Colonic mucosa (tissue), 4 donors: ENCODE results near the gene SELENOO. TPM values are rescaled to one million over a fixed set of nuclear protein-coding genes. Genes with fewer than 3 reads are reported as not detected.

Source experiments
- DNase-seq: peaks from one replicate; pipeline ENCODE4 v3.0.0-alpha.2; 2020
- H3K27ac ChIP-seq: fragments of 200-600 bp; one replicate; pipeline ENCODE4 v1.8.0; 2021
- H3K27me3 ChIP-seq: fragments of 200-600 bp; one replicate; pipeline ENCODE4 v1.8.0; 2021
- H3K36me3 ChIP-seq: fragments of 200-600 bp; one replicate; pipeline ENCODE4 v1.8.0; 2021
- H3K4me1 ChIP-seq: fragments of 200-600 bp; one replicate; pipeline ENCODE4 v1.8.0; 2021; ENCODE audit warnings: mild to moderate bottlenecking
- H3K4me3 ChIP-seq: fragments of 200-600 bp; one replicate; pipeline ENCODE4 v1.8.0; 2021
- H3K9ac ChIP-seq, 2 donors: one replicate each; pipeline ENCODE4 v1.7.0; 2013; ENCODE audit warnings: control low read depth in 2 of 2, low read depth in 2 of 2, low read length in 2 of 2
- H3K9me3 ChIP-seq: fragments of 200-600 bp; one replicate; pipeline ENCODE4 v1.8.0; 2021
- CTCF ChIP-seq: fragments of 200-600 bp; IDR thresholded peaks from one replicate; pipeline ENCODE4 v1.8.0; 2022; ENCODE audit warnings: antibody characterized with exemption, mild to moderate bottlenecking
- intact Hi-C: fragments of 100-400 bp; cut with DNase I; formaldehyde crosslinking; loops from one replicate; pipeline ENCODE4 v1.14.1; 2022
- total RNA-seq, 2 donors: library from RNA; stranded (reverse); fragmentation: NEBNext Ultra II Directional in 1 of 2; extraction: Animal tissue kit (Norgen Biotek cat#: 25700) in 1 of 2; gene quantifications; one replicate each; pipeline ENCODE4 v1.2.1, GENCODE V29; 2021
- donor health status: healthy.
- donor health status: DM: no; HTN: no; CAD: no.
- donor health status: DM: no; HTN: no; CAD: no.

The SELENOO gene
- total RNA-seq, 2 donors from 2014 or later, result 29.1 to 36.9 TPM

DNA sequence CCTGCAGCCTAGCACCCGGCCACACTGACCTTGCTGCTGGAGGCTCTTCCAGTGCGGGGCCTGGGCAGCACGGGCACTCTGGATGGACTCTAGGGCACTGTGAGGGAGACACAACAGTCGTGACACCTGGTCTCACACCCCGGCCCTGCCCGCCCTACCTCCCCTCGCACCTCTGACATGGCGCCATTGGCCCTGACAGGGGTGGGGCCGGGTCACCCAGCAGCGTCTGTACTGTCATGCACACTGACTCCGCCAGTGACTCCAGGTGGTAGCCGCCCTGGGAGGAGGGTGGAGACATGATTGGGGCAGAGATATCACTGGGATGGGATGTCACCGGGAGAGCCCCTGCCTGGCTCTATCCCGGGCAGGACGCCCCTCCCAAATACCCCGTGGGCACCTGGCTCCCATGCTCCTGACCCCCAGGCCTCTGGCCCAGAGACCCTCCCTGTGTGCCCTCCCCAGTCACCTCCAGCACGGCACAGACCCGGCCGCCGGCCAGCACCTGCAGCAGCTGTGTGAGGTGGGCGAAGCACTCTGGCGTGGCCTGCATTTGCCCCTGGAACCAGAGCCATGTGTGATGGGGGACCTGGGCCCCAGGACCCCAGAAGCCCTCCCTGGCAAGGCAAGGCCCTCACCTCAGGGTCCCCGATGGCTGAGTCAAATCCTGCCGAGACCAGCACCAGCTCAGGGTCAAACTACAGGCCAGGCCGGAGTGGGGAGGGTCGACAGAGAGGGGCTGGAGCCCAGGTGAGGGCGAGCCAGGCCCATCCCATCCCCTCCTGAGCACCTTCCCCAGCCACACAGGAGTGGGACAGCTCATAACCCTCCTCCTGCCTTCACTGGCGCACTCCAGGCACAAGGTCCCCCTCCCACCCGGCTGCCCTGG is 47.6 kb downstream of the SELENOO start:
- H3K9me3 ChIP-seq, result no peaks in the 10 kb centered on the region
- H3K9ac ChIP-seq, result no peak overlapping the region
- no peaks in the 10 kb centered on the region for H3K36me3 ChIP-seq
- no peak for DNase-seq
- H3K4me3 ChIP-seq, result no peak overlapping the region
- peaks cover 32% of the 10 kb centered on the region for H3K4me1 ChIP-seq
- H3K27me3 ChIP-seq, result no peaks in the 10 kb centered on the region
- intact Hi-C loops, result no loop called here
- H3K27ac ChIP-seq, result no peak overlapping the region
- no peak for TF ChIP-seq CTCF

- H3K4me1 ChIP-seq, result peaks cover 28% of the 10 kb centered on the region
- DNase-seq, result no peak
- H3K9me3 ChIP-seq, result no peaks in the 10 kb centered on the region
- no peak overlapping the region for H3K27ac ChIP-seq
- peak overlapping the region; percentile 90 for H3K4me3 ChIP-seq
- no peaks in the 10 kb centered on the region for H3K27me3 ChIP-seq
- no peaks in the 10 kb centered on the region for H3K36me3 ChIP-seq
- no peak for TF ChIP-seq CTCF
- intact Hi-C loops, result loop anchor here (5.0 to 10.0 kb wide), 2 partner anchors 93 to 255 kb away; partner anchors contain the start of genes LMF2, NCAPH2 and PPP6R2
- H3K9ac ChIP-seq, result peak overlapping the region in 1 of 2 donors; percentile 91
These were observed 48.8 kb downstream of the SELENOO start for GRCh38 chr22:50249341-50250248.

DNA sequence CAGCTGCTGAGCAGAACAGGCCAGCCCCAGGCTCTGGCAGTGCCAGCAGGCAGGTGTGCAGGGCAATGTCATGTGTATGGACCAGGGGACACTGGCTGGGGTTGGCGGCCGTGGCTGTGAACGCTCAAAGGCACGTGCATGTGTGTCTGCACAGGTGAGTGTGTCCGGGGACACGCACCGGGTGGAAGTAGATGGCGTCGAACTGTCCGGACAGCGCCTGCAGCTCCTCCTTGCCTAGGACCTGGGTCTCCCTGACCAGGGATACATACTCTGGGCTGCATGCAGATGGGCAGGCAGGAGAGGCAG is 49.4 kb downstream of the SELENOO start:
- H3K27ac ChIP-seq, result no peak overlapping the region
- TF ChIP-seq CTCF, result no peak
- H3K27me3 ChIP-seq, result no peaks in the 10 kb centered on the region
- H3K36me3 ChIP-seq, result no peaks in the 10 kb centered on the region
- intact Hi-C loops, result loop anchor here (5.0 to 10.0 kb wide), 2 partner anchors 92 to 255 kb away; partner anchors contain the start of genes LMF2, NCAPH2 and PPP6R2
- no peaks in the 10 kb centered on the region for H3K9me3 ChIP-seq
- no peak for DNase-seq
- peaks cover 28% of the 10 kb centered on the region for H3K4me1 ChIP-seq
- H3K4me3 ChIP-seq, result peak overlapping the region; percentile 90
- peak overlapping the region; percentile 89 to 91 for H3K9ac ChIP-seq

DNA sequence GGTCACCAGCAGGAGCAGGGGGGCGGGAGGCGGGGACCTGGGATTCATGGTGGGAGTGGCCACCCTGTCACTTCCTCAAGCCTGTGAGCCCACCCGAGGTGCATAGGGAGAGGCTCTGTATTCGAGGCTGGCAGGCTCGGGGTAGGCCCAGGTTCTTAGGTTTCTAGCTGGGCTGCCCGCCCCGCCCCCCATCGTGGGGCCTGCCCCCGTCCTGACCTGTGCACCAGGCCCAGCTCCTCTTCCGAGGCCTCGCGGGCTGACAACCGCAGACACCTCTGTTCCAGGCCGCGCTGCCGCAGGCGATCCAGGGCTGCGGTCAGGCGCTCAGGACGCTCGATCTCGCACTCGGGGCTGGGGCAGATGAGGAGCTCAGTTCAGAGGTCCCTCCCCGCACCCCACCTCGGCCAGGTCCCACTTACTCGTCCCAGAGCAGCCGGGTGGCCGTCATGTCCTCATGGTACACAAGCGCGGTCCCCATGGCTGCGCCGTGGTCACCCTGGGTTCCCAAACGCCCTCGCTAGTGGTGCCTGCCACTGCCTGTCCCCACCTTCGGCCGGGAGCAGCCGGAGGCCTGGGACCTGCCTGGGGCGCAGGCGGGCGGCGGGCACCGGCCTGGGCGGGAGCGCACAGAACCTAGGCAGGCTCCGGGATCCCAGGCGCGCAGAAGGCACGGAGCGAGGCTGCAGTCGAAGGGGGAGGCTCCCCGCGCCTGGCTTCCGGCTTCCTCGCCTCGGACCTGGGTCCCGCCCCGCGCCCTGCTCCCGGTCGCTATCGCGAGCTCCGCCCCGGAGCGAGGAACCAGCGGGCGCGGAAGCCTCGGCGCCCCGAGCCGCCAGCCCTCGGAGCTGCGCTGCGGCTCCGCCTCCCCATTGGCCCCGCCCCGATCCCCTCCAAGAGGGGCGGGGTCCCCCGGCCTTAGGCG is 50.0 kb downstream of the SELENOO start, which contains the start of gene HDAC10:
Gene HDAC10, minus strand, starts transcription at position 711 of the 922 bp plus-strand sequence. Its CDS starts 233 bp downstream, at position 478.
- peak; percentile 90 for DNase-seq
- peak within 1 kb of the TSS; percentile 89 to 91 for H3K9ac ChIP-seq
- intact Hi-C loops, result loop anchor here (5.0 to 10.0 kb wide), 2 partner anchors 91 to 254 kb away; partner anchors contain the start of genes LMF2, NCAPH2 and PPP6R2
- no peaks in the 10 kb centered on the region for H3K27me3 ChIP-seq
- no peaks in the 10 kb centered on the region for H3K36me3 ChIP-seq
- no peak for TF ChIP-seq CTCF
- H3K27ac ChIP-seq, result peak within 1 kb of the TSS; percentile 47
- peaks cover 23% of the 10 kb centered on the region for H3K4me1 ChIP-seq
- H3K4me3 ChIP-seq, result peak within 1 kb of the TSS; percentile 90
- no peaks in the 10 kb centered on the region for H3K9me3 ChIP-seq
